GM12801 (cell line): ENCODE results near the gene ANKRD23.

Experiments
- CTCF ChIP-seq: IDR thresholded peaks from one replicate; pipeline ENCODE4 v1.5.1; 2011; ENCODE audit warnings: control low read depth; ENCODE audit not compliant: insufficient read length; ENCODE audit errors: extremely low read depth

The ANKRD23 gene

GRCh38 chr2:96874198-96874831 is 30.5 kb upstream of the ANKRD23 start:
- no peak for TF ChIP-seq CTCF

- TF ChIP-seq CTCF, result no peak
These were observed 29.9 kb upstream of the ANKRD23 start for GRCh38 chr2:96873651-96874096.

- TF ChIP-seq CTCF, result no peak
These were observed 28.9 kb upstream of the ANKRD23 start for GRCh38 chr2:96872591-96873349.

GRCh38 chr2:96870626-96871255 is 26.9 kb upstream of the ANKRD23 start:
- no peak for TF ChIP-seq CTCF

- TF ChIP-seq CTCF, result no peak
These were observed 26.2 kb upstream of the ANKRD23 start, which contains the start of gene SEMA4C for GRCh38 chr2:96869822-96870625. Gene SEMA4C, minus strand, starts transcription at chr2:96870080. Its CDS starts 2,194 bp downstream, at chr2:96867886.

- TF ChIP-seq CTCF, result no peak
These were observed 25.5 kb upstream of the ANKRD23 start for GRCh38 chr2:96869281-96869821.
